Loucy (cell line): ENCODE measurements around the gene PGLYRP3.

Experiments used
- CTCF ChIP-seq: fragments of 200-600 bp; sonication (generic); conservative IDR thresholded peaks from 2 replicates; pipeline ENCODE4 v1.5.1; 2014; ENCODE audit warnings: mild to moderate bottlenecking, antibody characterized with exemption, low read length
- EZH2phosphoT487 ChIP-seq: fragments of 200-600 bp; IDR thresholded peaks from 2 replicates; pipeline ENCODE4 v1.6.1; 2018; ENCODE audit warnings: antibody characterized with exemption, mild to moderate bottlenecking, moderate library complexity, borderline replicate concordance

- no peak for TF ChIP-seq CTCF
- no peak for TF ChIP-seq EZH2phosphoT487
Observed at GRCh38 chr1:153307221-153307600, 5.5 kb downstream of the PGLYRP3 start.
